Heart left ventricle (tissue), 13 donors: Measurements from ENCODE around the gene SLIT1.

Experiments used
- POLR2A ChIP-seq, 2 donors: fragments of 450-650 bp; IDR thresholded peaks; one replicate each; pipeline ENCODE4 v1.6.1; 2017; ENCODE audit warnings: antibody characterized with exemption in 2 of 2, mild to moderate bottlenecking in 2 of 2, moderate library complexity in 2 of 2
- TF ChIP-seq, protein P1 (sequence below), 12 donors: fragments of 200-600 bp; sonication (generic) in 4 of 12; IDR thresholded peaks; one replicate each; pipeline versions ENCODE4 v1.5.0 to v1.8.0; 2018 to 2022; ENCODE audit warnings: antibody characterized with exemption in 12 of 12, mild to moderate bottlenecking in 5 of 12
- donor health status: ischemic (EF 13 %, LVEDD 7.1; RV severe dilation, severe dysfunction).
- donor health status: DM: no; HTN: yes; CAD: no.
- donor health status: DM: no; HTN: no; CAD: no.
- donor health status: ischemic (EF 25% LVEDD 6.9; RV normal size, moderate dysfunction).
- donor health status: ischemic (EF 25% LVEDD 5.7; RV mildly dilated, moderate dysfunction).
- donor health status: ischemic (EF 35%, LVEDD 5.7; RV mildly dilated, moderate dysfunction).
- donor health status: nonischemic (EF 11% LVEDD 7.7; RV severe dilation, severe dysfunction).
- donor health status: DM: yes; HTN: yes; CAD: no.
- donor health status: PGD.
- donor health status: ischemic (EF 29% LVEDD 5.4; RV normal size, mild dysfunction).
- donor health status: nonischemic (EF 23%, LVEDD 6.1; RV moderate dilation, normal function).

DNA sequence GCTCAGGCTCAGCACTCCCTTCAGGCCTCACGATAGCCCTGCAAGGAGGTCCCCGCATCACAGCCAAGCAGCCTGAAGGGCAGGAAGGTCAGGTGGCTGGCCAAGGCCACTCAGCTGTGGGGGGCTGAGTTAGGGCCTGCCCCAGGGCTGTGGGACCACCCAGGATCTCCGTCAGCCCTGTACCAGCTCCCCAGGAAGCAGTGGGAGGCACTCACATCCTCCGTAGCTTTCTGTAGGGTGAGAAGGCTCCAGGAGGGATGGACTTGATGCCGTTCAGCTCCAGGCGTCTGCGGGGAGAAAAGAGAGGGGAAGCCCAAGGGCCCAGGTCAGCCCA is 125.9 kb downstream of the SLIT1 start:
- TF ChIP-seq, protein P1, sequence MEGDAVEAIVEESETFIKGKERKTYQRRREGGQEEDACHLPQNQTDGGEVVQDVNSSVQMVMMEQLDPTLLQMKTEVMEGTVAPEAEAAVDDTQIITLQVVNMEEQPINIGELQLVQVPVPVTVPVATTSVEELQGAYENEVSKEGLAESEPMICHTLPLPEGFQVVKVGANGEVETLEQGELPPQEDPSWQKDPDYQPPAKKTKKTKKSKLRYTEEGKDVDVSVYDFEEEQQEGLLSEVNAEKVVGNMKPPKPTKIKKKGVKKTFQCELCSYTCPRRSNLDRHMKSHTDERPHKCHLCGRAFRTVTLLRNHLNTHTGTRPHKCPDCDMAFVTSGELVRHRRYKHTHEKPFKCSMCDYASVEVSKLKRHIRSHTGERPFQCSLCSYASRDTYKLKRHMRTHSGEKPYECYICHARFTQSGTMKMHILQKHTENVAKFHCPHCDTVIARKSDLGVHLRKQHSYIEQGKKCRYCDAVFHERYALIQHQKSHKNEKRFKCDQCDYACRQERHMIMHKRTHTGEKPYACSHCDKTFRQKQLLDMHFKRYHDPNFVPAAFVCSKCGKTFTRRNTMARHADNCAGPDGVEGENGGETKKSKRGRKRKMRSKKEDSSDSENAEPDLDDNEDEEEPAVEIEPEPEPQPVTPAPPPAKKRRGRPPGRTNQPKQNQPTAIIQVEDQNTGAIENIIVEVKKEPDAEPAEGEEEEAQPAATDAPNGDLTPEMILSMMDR (IDR thresholded peaks at IDR 0.05), result no peak
- no peak for TF ChIP-seq POLR2A (IDR thresholded peaks at IDR 0.05)
